NCI-H2107 treated with DMSO at 0.1 percent for 48 hours (cell line): Measurements from ENCODE around the gene LRRD1.
A peak's percentile ranks its signal among the peaks of the same experiment; 100 is the strongest.
"Not testable (repeated sequence)": the region's sequence is repeated elsewhere in the genome, so short reads cannot be mapped to it uniquely, and the experiment has no call there.

Experiments
- DNase-seq: peaks from one replicate; lab custom pipeline; 2025; ENCODE audit not compliant: unreplicated experiment; lab: John Stamatoyannopoulos, UW

LRRD1 gene

GRCh38 chr7:92178928-92179924 is at the start of gene LRRD1:
TSS of gene LRRD1 (minus strand) at chr7:92179142. CDS start at chr7:92165202, 13,940 bp downstream.
- peak; percentile 62 for DNase-seq

- DNase-seq, result no peak
These were observed 49.8 kb upstream of the LRRD1 start for GRCh38 chr7:92228742-92229141.

- DNase-seq, result no peak
These were observed 49.2 kb upstream of the LRRD1 start for GRCh38 chr7:92228100-92228499.

- no peak for DNase-seq
These were observed 48.0 kb upstream of the LRRD1 start for GRCh38 chr7:92226981-92227380.

- DNase-seq, result no peak
These were observed 42.8 kb upstream of the LRRD1 start for GRCh38 chr7:92221766-92222165.

- DNase-seq, result no peak
These were observed 27.7 kb upstream of the LRRD1 start for GRCh38 chr7:92206672-92207071.

- DNase-seq, result no peak
These were observed 27.0 kb upstream of the LRRD1 start for GRCh38 chr7:92205987-92206386.

GRCh38 chr7:92200791-92201190 is 21.8 kb upstream of the LRRD1 start:
- DNase-seq, result no peak

GRCh38 chr7:92192326-92192725 is 13.4 kb upstream of the LRRD1 start:
- DNase-seq, result no peak

GRCh38 chr7:92189246-92189645 is 10.3 kb upstream of the LRRD1 start:
- not testable (repeated sequence) for DNase-seq

GRCh38 chr7:92184294-92184693 is 5.4 kb upstream of the LRRD1 start:
- DNase-seq, result not testable (repeated sequence)

GRCh38 chr7:92177362-92177761 is 1.6 kb downstream of the LRRD1 start:
- no peak for DNase-seq

- not testable (repeated sequence) for DNase-seq
These were observed 9.4 kb downstream of the LRRD1 start for GRCh38 chr7:92169529-92169928.

- DNase-seq, result no peak
These were observed 17.7 kb downstream of the LRRD1 start for GRCh38 chr7:92161271-92161670.

- no peak for DNase-seq
These were observed 20.0 kb downstream of the LRRD1 start for GRCh38 chr7:92158660-92159575.

- DNase-seq, result no peak
These were observed 22.0 kb downstream of the LRRD1 start for GRCh38 chr7:92156990-92157389.

- no peak for DNase-seq
These were observed 23.7 kb downstream of the LRRD1 start for GRCh38 chr7:92155108-92155739.

GRCh38 chr7:92150450-92151017 is 28.4 kb downstream of the LRRD1 start:
- DNase-seq, result no peak

GRCh38 chr7:92149736-92150239 is 29.2 kb downstream of the LRRD1 start:
- DNase-seq, result no peak

- not testable (repeated sequence) for DNase-seq
These were observed 35.6 kb downstream of the LRRD1 start for GRCh38 chr7:92143192-92143880.
